NCI-H69 (cell line): ENCODE data around the gene VSIG10.
"Not testable (repeated sequence)": the region's sequence is repeated elsewhere in the genome, so short reads cannot be mapped to it uniquely, and the experiment has no call there.

Experiments used
- DNase-seq: peaks from one replicate; lab custom pipeline; 2025; lab: John Stamatoyannopoulos, UW

Gene VSIG10

GRCh38 chr12:118107011-118107410, 3.2 kb upstream of the VSIG10 start:
- no peak for DNase-seq

GRCh38 chr12:118103201-118103600, 610 bp downstream of the VSIG10 start:
- peak; percentile 71 for DNase-seq

GRCh38 chr12:118102609-118103008, 1.2 kb downstream of the VSIG10 start:
- DNase-seq: peak; percentile 16

GRCh38 chr12:118102070-118102469, 1.7 kb downstream of the VSIG10 start:
- DNase-seq: peak; percentile 55

GRCh38 chr12:118101051-118101450, 2.8 kb downstream of the VSIG10 start:
- DNase-seq: no peak

GRCh38 chr12:118098911-118099671, 4.7 kb downstream of the VSIG10 start:
- DNase-seq: peak; percentile 96

- DNase-seq: peak; percentile 44
Observed at GRCh38 chr12:118098401-118098800, 5.4 kb downstream of the VSIG10 start.

- no peak for DNase-seq
Observed at GRCh38 chr12:118094039-118094438, 9.8 kb downstream of the VSIG10 start.

GRCh38 chr12:118089782-118090181, 14.0 kb downstream of the VSIG10 start:
- no peak for DNase-seq

GRCh38 chr12:118082161-118082560, 21.6 kb downstream of the VSIG10 start:
- no peak for DNase-seq

GRCh38 chr12:118081521-118081920, 22.3 kb downstream of the VSIG10 start:
- DNase-seq: not testable (repeated sequence)

GRCh38 chr12:118073768-118074167, 30.0 kb downstream of the VSIG10 start:
- peak; percentile 18 for DNase-seq

GRCh38 chr12:118070650-118071049, 33.2 kb downstream of the VSIG10 start:
- no peak for DNase-seq

GRCh38 chr12:118068445-118068844, 35.4 kb downstream of the VSIG10 start:
- DNase-seq: no peak

GRCh38 chr12:118065380-118065779, 38.4 kb downstream of the VSIG10 start:
- no peak for DNase-seq

- DNase-seq: peak; percentile 20
Observed at GRCh38 chr12:118064608-118065007, 39.2 kb downstream of the VSIG10 start.

- no peak for DNase-seq
Observed at GRCh38 chr12:118063576-118064391, 40.0 kb downstream of the VSIG10 start.

GRCh38 chr12:118061873-118062843, 41.7 kb downstream of the VSIG10 start:
- peak; percentile 59 for DNase-seq

GRCh38 chr12:118061011-118061872, 42.6 kb downstream of the VSIG10 start, which contains the start of gene WSB2:
WSB2 (minus strand) TSS chr12:118061179; CDS start chr12:118061048, 131 bp downstream.
- DNase-seq: peak; percentile 92

GRCh38 chr12:118060301-118061010, 43.4 kb downstream of the VSIG10 start:
- peak; percentile 79 for DNase-seq
